Smooth muscle cell (in vitro differentiated cells): ENCODE measurements around the gene CCDC187. TPM values are rescaled to one million over a fixed set of nuclear protein-coding genes. Genes with fewer than 3 reads are reported as not detected.

Experiments used
- DNase-seq: peaks from one replicate; lab custom pipeline; 2025; ENCODE audit not compliant: unreplicated experiment; lab: John Stamatoyannopoulos, UW
- H2AFZ ChIP-seq: fragments of 200-600 bp; sonication (generic); 2 replicates; pipeline ENCODE4 v1.6.0; 2016; ENCODE audit warnings: antibody characterized with exemption, low read depth, mild to moderate bottlenecking
- H3F3A ChIP-seq: fragments of 200-600 bp; sonication (generic); 2 replicates; pipeline ENCODE4 v1.6.0; 2017; ENCODE audit warnings: antibody characterized with exemption, low read depth
- H3K27ac ChIP-seq: fragments of 200-600 bp; sonication (generic); 2 replicates; pipeline ENCODE4 v1.5.1; 2016; ENCODE audit warnings: low read depth, mild to moderate bottlenecking
- H3K27me3 ChIP-seq: fragments of 200-600 bp; sonication (generic); 2 replicates; pipeline ENCODE4 v1.6.1; 2016; ENCODE audit warnings: low read depth, mild to moderate bottlenecking
- H3K36me3 ChIP-seq: fragments of 200-600 bp; sonication (generic); 2 replicates; pipeline ENCODE4 v1.5.1; 2016; ENCODE audit warnings: low read depth
- H3K4me1 ChIP-seq: fragments of 200-600 bp; sonication (generic); 2 replicates; pipeline ENCODE4 v1.5.1; 2016; ENCODE audit warnings: low read depth
- H3K4me2 ChIP-seq: fragments of 200-600 bp; sonication (generic); 2 replicates; pipeline ENCODE4 v1.6.0; 2016; ENCODE audit warnings: mild to moderate bottlenecking
- H3K4me3 ChIP-seq: fragments of 200-600 bp; sonication (generic); 2 replicates; pipeline ENCODE4 v1.5.1; 2016; ENCODE audit warnings: mild to moderate bottlenecking
- H3K79me2 ChIP-seq: fragments of 200-600 bp; sonication (generic); 2 replicates; pipeline ENCODE4 v1.6.0; 2016; ENCODE audit warnings: low read depth, mild to moderate bottlenecking
- H3K9ac ChIP-seq: fragments of 200-600 bp; sonication (generic); 2 replicates; pipeline ENCODE4 v1.6.0; 2016; ENCODE audit warnings: low read depth
- H3K9me3 ChIP-seq: fragments of 200-600 bp; sonication (generic); replicated peaks from 2 replicates; pipeline ENCODE4 v1.5.1; 2016; ENCODE audit warnings: low read depth
- H4K20me1 ChIP-seq: fragments of 200-600 bp; sonication (generic); 2 replicates; pipeline ENCODE4 v1.6.0; 2016; ENCODE audit warnings: low read depth
- WGBS: methylation state at CpG from one replicate; pipeline ENCODE4 v1.1.7; 2016; ENCODE audit warnings: low lambda C conversion rate; 5-methylcytosine and 5-hydroxymethylcytosine counted together
- polyA plus RNA-seq: library from polyadenylated mRNA; unstranded; fragments of >200 nt; fragmentation: Nextera tagmentation; extraction: Ambion mirVana; gene quantifications from 2 replicates; pipeline ENCODE4 v1.2.1, GENCODE V29; 2016
- total RNA-seq: library from RNA; depleted of rRNA; stranded (reverse); fragments of >200 nt; gene quantifications from 2 replicates; pipeline ENCODE4 v1.2.3, GENCODE V29; 2014
- TF ChIP-seq, protein P1 (sequence below): fragments of 200-600 bp; sonication (generic); IDR thresholded peaks from 2 replicates; pipeline ENCODE4 v1.5.1; 2017; ENCODE audit warnings: borderline replicate concordance, mild to moderate bottlenecking, antibody characterized with exemption; ENCODE audit not compliant: insufficient read depth, poor library complexity, severe bottlenecking

CCDC187 gene
- total and polyA plus RNA-seq, 2 experiments from 2014 or later: 0.10 TPM; not detected in 1

- Histone ChIP-seq H3K4me3 (no peak overlapping the region), H3K9me3 (no peaks in the 10 kb centered on the region), H2AFZ (no peak overlapping the region), H3K36me3 (no peaks in the 10 kb centered on the region), H3K79me2 (no peaks in the 10 kb centered on the region), H3K9ac (no peak overlapping the region), H3F3A (no peaks in the 10 kb centered on the region), H3K4me1 (no peaks in the 10 kb centered on the region), H3K4me2 (no peak overlapping the region), H4K20me1 (no peaks in the 10 kb centered on the region), H3K27ac (no peak overlapping the region), H3K27me3 (no peaks in the 10 kb centered on the region)
- TF ChIP-seq, protein P1, sequence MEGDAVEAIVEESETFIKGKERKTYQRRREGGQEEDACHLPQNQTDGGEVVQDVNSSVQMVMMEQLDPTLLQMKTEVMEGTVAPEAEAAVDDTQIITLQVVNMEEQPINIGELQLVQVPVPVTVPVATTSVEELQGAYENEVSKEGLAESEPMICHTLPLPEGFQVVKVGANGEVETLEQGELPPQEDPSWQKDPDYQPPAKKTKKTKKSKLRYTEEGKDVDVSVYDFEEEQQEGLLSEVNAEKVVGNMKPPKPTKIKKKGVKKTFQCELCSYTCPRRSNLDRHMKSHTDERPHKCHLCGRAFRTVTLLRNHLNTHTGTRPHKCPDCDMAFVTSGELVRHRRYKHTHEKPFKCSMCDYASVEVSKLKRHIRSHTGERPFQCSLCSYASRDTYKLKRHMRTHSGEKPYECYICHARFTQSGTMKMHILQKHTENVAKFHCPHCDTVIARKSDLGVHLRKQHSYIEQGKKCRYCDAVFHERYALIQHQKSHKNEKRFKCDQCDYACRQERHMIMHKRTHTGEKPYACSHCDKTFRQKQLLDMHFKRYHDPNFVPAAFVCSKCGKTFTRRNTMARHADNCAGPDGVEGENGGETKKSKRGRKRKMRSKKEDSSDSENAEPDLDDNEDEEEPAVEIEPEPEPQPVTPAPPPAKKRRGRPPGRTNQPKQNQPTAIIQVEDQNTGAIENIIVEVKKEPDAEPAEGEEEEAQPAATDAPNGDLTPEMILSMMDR: no peak
- DNase-seq: no peak
- WGBS: 83% methylated on average over 29 of the region's 34 CpGs
These were observed 2.6 kb upstream of the CCDC187 start for GRCh38 chr9:136306211-136307208.

DNA sequence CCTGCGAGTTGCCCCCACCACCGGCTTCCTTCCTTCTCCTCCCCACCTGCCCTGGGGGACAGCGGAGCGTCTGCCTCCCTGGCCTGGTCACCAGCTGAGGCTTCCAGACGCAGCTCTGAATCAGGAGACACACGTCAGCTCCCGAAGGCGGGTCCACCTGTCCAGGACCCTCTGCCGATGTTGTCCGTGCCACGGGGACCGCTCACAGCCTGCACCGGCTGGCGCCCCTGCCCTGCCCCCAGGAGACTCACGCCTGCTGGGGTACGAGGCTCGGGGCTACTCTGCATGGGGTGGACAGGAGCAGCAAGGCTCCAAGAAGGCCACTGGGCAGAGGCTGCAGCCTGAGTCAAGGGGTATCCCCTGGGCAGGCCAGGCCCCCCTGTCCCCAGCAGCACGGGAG, 1.9 kb upstream of the CCDC187 start:
- no peaks in the 10 kb centered on the region for H3K27me3 ChIP-seq
- WGBS: 92% methylated on average over 17 of the region's 18 CpGs
- H3K4me1 ChIP-seq: no peaks in the 10 kb centered on the region
- no peaks in the 10 kb centered on the region for H3K36me3 ChIP-seq
- H4K20me1 ChIP-seq: no peaks in the 10 kb centered on the region
- H3K4me3 ChIP-seq: no peak overlapping the region
- H3K9ac ChIP-seq: no peak overlapping the region
- no peak for DNase-seq
- no peak overlapping the region for H3K4me2 ChIP-seq
- no peaks in the 10 kb centered on the region for H3K9me3 ChIP-seq
- H2AFZ ChIP-seq: no peak overlapping the region
- H3F3A ChIP-seq: no peaks in the 10 kb centered on the region
- H3K27ac ChIP-seq: no peak overlapping the region
- TF ChIP-seq, protein P1: no peak
- no peaks in the 10 kb centered on the region for H3K79me2 ChIP-seq

GRCh38 chr9:136304981-136305380, 1.1 kb upstream of the CCDC187 start:
- TF ChIP-seq, protein P1: no peak
- no peaks in the 10 kb centered on the region for H3K4me1 ChIP-seq
- H3K27me3 ChIP-seq: no peaks in the 10 kb centered on the region
- H3K79me2 ChIP-seq: no peaks in the 10 kb centered on the region
- 94% methylated on average over 13 of the region's 13 CpGs for WGBS
- no peak overlapping the region for H3K4me3 ChIP-seq
- H3F3A ChIP-seq: no peaks in the 10 kb centered on the region
- no peak overlapping the region for H3K9ac ChIP-seq
- DNase-seq: no peak
- H3K9me3 ChIP-seq: no peaks in the 10 kb centered on the region
- no peak overlapping the region for H3K4me2 ChIP-seq
- H3K36me3 ChIP-seq: no peaks in the 10 kb centered on the region
- H2AFZ ChIP-seq: no peak overlapping the region
- no peaks in the 10 kb centered on the region for H4K20me1 ChIP-seq
- H3K27ac ChIP-seq: no peak overlapping the region
